Measurements from ENCODE around the gene GRM5.
A peak's percentile ranks its signal among the peaks of the same experiment; 100 is the strongest.
"Not testable (repeated sequence)": the region's sequence is repeated elsewhere in the genome, so short reads cannot be mapped to it uniquely, and the experiment has no call there.

The GRM5 gene

GRCh38 chr11:88901436-88901835, 164.3 kb downstream of the GRM5 start:
- H2AFZ ChIP-seq (ENCODE audit: low read length); H2AK5ac ChIP-seq (ENCODE audit: low read depth, low read length); H3K9me3 ChIP-seq (replicated peaks in 1 of 2; ENCODE audit: control insufficient read depth in 2 of 2, insufficient read depth in 1 of 2, low read depth in 1 of 2, low read length in 2 of 2); H3K23ac ChIP-seq (ENCODE audit: low read depth, low read length, poor library complexity); H3K4me3 ChIP-seq (ENCODE audit: low read length in 2 of 2); H3K27ac ChIP-seq (replicated peaks; ENCODE audit: low read length); H2BK12ac ChIP-seq (ENCODE audit: low read length); DNase-seq (ENCODE audit: low spot score); H3K4me1 ChIP-seq (ENCODE audit: control insufficient read depth in 2 of 2, insufficient read depth in 1 of 2, low read depth in 1 of 2, low read length in 2 of 2); H2BK5ac ChIP-seq (ENCODE audit: low read length); H4K91ac ChIP-seq (ENCODE audit: low read depth, low read length, poor library complexity); H3K14ac ChIP-seq (ENCODE audit: low read length); H3K27me3 ChIP-seq (ENCODE audit: control insufficient read depth in 3 of 3, insufficient read depth in 3 of 3, low read depth in 1 of 3, low read length in 3 of 3); H3K36me3 ChIP-seq (replicated peaks in 1 of 2; ENCODE audit: control insufficient read depth in 2 of 2, insufficient read depth in 2 of 2, low read length in 2 of 2); H3K79me1 ChIP-seq (ENCODE audit: low read depth, low read length); H3K4ac ChIP-seq (ENCODE audit: low read length); H4K8ac ChIP-seq (ENCODE audit: low read depth, low read length); H3K18ac ChIP-seq (ENCODE audit: low read length); H2BK120ac ChIP-seq (ENCODE audit: low read depth, low read length); H3K4me2 ChIP-seq (ENCODE audit: insufficient read depth, low read length, poor library complexity, severe bottlenecking); H2BK15ac ChIP-seq (ENCODE audit: low read length); H3K9ac ChIP-seq (ENCODE audit: low read depth, low read length, poor library complexity): not testable (repeated sequence)
- no CpG with 5 or more reads among the region's 2 CpGs for WGBS, 2 donors (ENCODE audit: extremely low coverage in 2 of 2, insufficient read length in 2 of 2, insufficient replicate concordance in 1 of 2)

- not testable (repeated sequence) for H3K4ac ChIP-seq (ENCODE audit: low read length); H2BK12ac ChIP-seq (ENCODE audit: low read length); H3K4me3 ChIP-seq (ENCODE audit: low read length in 2 of 2); H3K27ac ChIP-seq (replicated peaks; ENCODE audit: low read length); H2BK15ac ChIP-seq (ENCODE audit: low read length); H2BK5ac ChIP-seq (ENCODE audit: low read length); H3K14ac ChIP-seq (ENCODE audit: low read length); H3K9ac ChIP-seq (ENCODE audit: low read depth, low read length, poor library complexity); DNase-seq (ENCODE audit: low spot score); H2BK120ac ChIP-seq (ENCODE audit: low read depth, low read length); H3K36me3 ChIP-seq (replicated peaks in 1 of 2; ENCODE audit: control insufficient read depth in 2 of 2, insufficient read depth in 2 of 2, low read length in 2 of 2); H2AK5ac ChIP-seq (ENCODE audit: low read depth, low read length); H3K18ac ChIP-seq (ENCODE audit: low read length); H4K8ac ChIP-seq (ENCODE audit: low read depth, low read length); H3K9me3 ChIP-seq (replicated peaks in 1 of 2; ENCODE audit: control insufficient read depth in 2 of 2, insufficient read depth in 1 of 2, low read depth in 1 of 2, low read length in 2 of 2); H4K91ac ChIP-seq (ENCODE audit: low read depth, low read length, poor library complexity); H3K79me1 ChIP-seq (ENCODE audit: low read depth, low read length); H3K4me2 ChIP-seq (ENCODE audit: insufficient read depth, low read length, poor library complexity, severe bottlenecking); H3K4me1 ChIP-seq (ENCODE audit: control insufficient read depth in 2 of 2, insufficient read depth in 1 of 2, low read depth in 1 of 2, low read length in 2 of 2); H2AFZ ChIP-seq (ENCODE audit: low read length); H3K27me3 ChIP-seq (ENCODE audit: control insufficient read depth in 3 of 3, insufficient read depth in 3 of 3, low read depth in 1 of 3, low read length in 3 of 3); H3K23ac ChIP-seq (ENCODE audit: low read depth, low read length, poor library complexity)
- no CpG with 5 or more reads among the region's 1 CpG for WGBS, 2 donors (ENCODE audit: extremely low coverage in 2 of 2, insufficient read length in 2 of 2, insufficient replicate concordance in 1 of 2)
These were observed 176.9 kb downstream of the GRM5 start for GRCh38 chr11:88888855-88889254.

- no CpG with 5 or more reads among the region's 3 CpGs for WGBS, 2 donors (ENCODE audit: extremely low coverage in 2 of 2, insufficient read length in 2 of 2, insufficient replicate concordance in 1 of 2)
These were observed 179.0 kb downstream of the GRM5 start for GRCh38 chr11:88886796-88887195.

GRCh38 chr11:88882800-88883199, 183.0 kb downstream of the GRM5 start:
- DNase-seq (ENCODE audit: low spot score); H2BK120ac ChIP-seq (ENCODE audit: low read depth, low read length): not testable (repeated sequence)
- WGBS, 2 donors (ENCODE audit: extremely low coverage in 2 of 2, insufficient read length in 2 of 2, insufficient replicate concordance in 1 of 2) = no CpG with 5 or more reads among the region's 3 CpGs

More at GRCh38 chr11:88886796-88887195, 179.0 kb downstream of the GRM5 start:
- no peaks in the 10 kb centered on the region for H3K79me1 ChIP-seq (ENCODE audit: low read depth, low read length)
- H3K9me3 ChIP-seq (replicated peaks in 1 of 2; ENCODE audit: control insufficient read depth in 2 of 2, insufficient read depth in 1 of 2, low read depth in 1 of 2, low read length in 2 of 2) = no peaks in the 10 kb centered on the region
- no peak overlapping the region for H2AFZ ChIP-seq (ENCODE audit: low read length)
- H2BK15ac ChIP-seq (ENCODE audit: low read length) = no peak overlapping the region
- H2AK5ac ChIP-seq (ENCODE audit: low read depth, low read length) = no peak overlapping the region
- H3K4me1 ChIP-seq (ENCODE audit: control insufficient read depth in 2 of 2, insufficient read depth in 1 of 2, low read depth in 1 of 2, low read length in 2 of 2) = no peaks in the 10 kb centered on the region
- no peak overlapping the region for H3K9ac ChIP-seq (ENCODE audit: low read depth, low read length, poor library complexity)
- no peaks in the 10 kb centered on the region for H3K27me3 ChIP-seq (ENCODE audit: control insufficient read depth in 3 of 3, insufficient read depth in 3 of 3, low read depth in 1 of 3, low read length in 3 of 3)
- no peak overlapping the region for H2BK5ac ChIP-seq (ENCODE audit: low read length)
- no peak overlapping the region for H4K91ac ChIP-seq (ENCODE audit: low read depth, low read length, poor library complexity)
- no peak overlapping the region for H3K4ac ChIP-seq (ENCODE audit: low read length)
- peak; percentile 0 for DNase-seq (ENCODE audit: low spot score)
- no peak overlapping the region for H3K27ac ChIP-seq (replicated peaks; ENCODE audit: low read length)
- no peak overlapping the region for H2BK120ac ChIP-seq (ENCODE audit: low read depth, low read length)
- no peak overlapping the region for H3K18ac ChIP-seq (ENCODE audit: low read length)
- H3K4me3 ChIP-seq (ENCODE audit: low read length in 2 of 2) = no peak overlapping the region
- no peak overlapping the region for H3K14ac ChIP-seq (ENCODE audit: low read length)
- no peak overlapping the region for H2BK12ac ChIP-seq (ENCODE audit: low read length)
- no peak overlapping the region for H4K8ac ChIP-seq (ENCODE audit: low read depth, low read length)
- no peak overlapping the region for H3K23ac ChIP-seq (ENCODE audit: low read depth, low read length, poor library complexity)
- H3K36me3 ChIP-seq (replicated peaks in 1 of 2; ENCODE audit: control insufficient read depth in 2 of 2, insufficient read depth in 2 of 2, low read length in 2 of 2) = no peaks in the 10 kb centered on the region
- no peak overlapping the region for H3K4me2 ChIP-seq (ENCODE audit: insufficient read depth, low read length, poor library complexity, severe bottlenecking)

More at GRCh38 chr11:88882800-88883199, 183.0 kb downstream of the GRM5 start:
- H2BK12ac ChIP-seq (ENCODE audit: low read length); H3K18ac ChIP-seq (ENCODE audit: low read length); H3K4ac ChIP-seq (ENCODE audit: low read length); H2AFZ ChIP-seq (ENCODE audit: low read length); H3K4me2 ChIP-seq (ENCODE audit: insufficient read depth, low read length, poor library complexity, severe bottlenecking); H3K79me1 ChIP-seq (ENCODE audit: low read depth, low read length); H3K9me3 ChIP-seq (replicated peaks in 1 of 2; ENCODE audit: control insufficient read depth in 2 of 2, insufficient read depth in 1 of 2, low read depth in 1 of 2, low read length in 2 of 2); H3K14ac ChIP-seq (ENCODE audit: low read length); H2BK5ac ChIP-seq (ENCODE audit: low read length); H3K27me3 ChIP-seq (ENCODE audit: control insufficient read depth in 3 of 3, insufficient read depth in 3 of 3, low read depth in 1 of 3, low read length in 3 of 3); H3K23ac ChIP-seq (ENCODE audit: low read depth, low read length, poor library complexity); H3K4me3 ChIP-seq (ENCODE audit: low read length in 2 of 2); H4K8ac ChIP-seq (ENCODE audit: low read depth, low read length); H3K36me3 ChIP-seq (replicated peaks in 1 of 2; ENCODE audit: control insufficient read depth in 2 of 2, insufficient read depth in 2 of 2, low read length in 2 of 2); H2AK5ac ChIP-seq (ENCODE audit: low read depth, low read length); H3K4me1 ChIP-seq (ENCODE audit: control insufficient read depth in 2 of 2, insufficient read depth in 1 of 2, low read depth in 1 of 2, low read length in 2 of 2); H2BK15ac ChIP-seq (ENCODE audit: low read length); H4K91ac ChIP-seq (ENCODE audit: low read depth, low read length, poor library complexity); H3K27ac ChIP-seq (replicated peaks; ENCODE audit: low read length); H3K9ac ChIP-seq (ENCODE audit: low read depth, low read length, poor library complexity): not testable (repeated sequence)

All from neuronal stem cell (in vitro differentiated cells).